HUES48 (cell line): ENCODE data around the gene IGFBP6.

ENCODE experiments used
- H3K27ac ChIP-seq: one replicate; pipeline ENCODE4 v1.7.0; 2013; ENCODE audit warnings: low read depth, low read length, inconsistent platforms
- H3K27me3 ChIP-seq: 2 replicates; pipeline ENCODE4 v1.6.1; 2013; ENCODE audit warnings: mild to moderate bottlenecking, low read length; ENCODE audit not compliant: control insufficient read depth, insufficient read depth
- H3K36me3 ChIP-seq: 2 replicates; pipeline ENCODE4 v1.6.1; 2013; ENCODE audit warnings: low read length; ENCODE audit not compliant: control insufficient read depth, insufficient read depth
- H3K4me1 ChIP-seq: 2 replicates; pipeline ENCODE4 v1.6.1; 2013; ENCODE audit warnings: mild to moderate bottlenecking, low read length; ENCODE audit not compliant: control insufficient read depth, insufficient read depth
- H3K4me3 ChIP-seq: 2 replicates; pipeline ENCODE4 v1.5.1; 2013; ENCODE audit warnings: mild to moderate bottlenecking, low read depth, low read length
- H3K9ac ChIP-seq: 2 replicates; pipeline ENCODE4 v1.6.1; 2013; ENCODE audit warnings: mild to moderate bottlenecking, low read depth, low read length, moderate library complexity
- H3K9me3 ChIP-seq: 2 replicates; pipeline ENCODE4 v1.6.1; 2013; ENCODE audit warnings: low read length; ENCODE audit not compliant: control insufficient read depth, insufficient read depth

The IGFBP6 gene

GRCh38 chr12:53115112-53115890, 17.8 kb downstream of the IGFBP6 start:
- Histone ChIP-seq H3K36me3 (no peaks in the 10 kb centered on the region), H3K9me3 (0 out of 2 replicates have a peak, but pooled peaks cover 3% of the 10 kb centered on the region), H3K9ac (no peak overlapping the region), H3K4me1 (no peaks in the 10 kb centered on the region), H3K27me3 (no peaks in the 10 kb centered on the region), H3K4me3 (no peak overlapping the region), H3K27ac (no peak overlapping the region)

GRCh38 chr12:53115891-53116648, 18.6 kb downstream of the IGFBP6 start:
- H3K27me3 ChIP-seq = no peaks in the 10 kb centered on the region
- no peaks in the 10 kb centered on the region for H3K4me1 ChIP-seq
- no peak overlapping the region for H3K4me3 ChIP-seq
- H3K9ac ChIP-seq = no peak overlapping the region
- H3K27ac ChIP-seq = no peak overlapping the region
- no peaks in the 10 kb centered on the region for H3K9me3 ChIP-seq
- no peaks in the 10 kb centered on the region for H3K36me3 ChIP-seq

- Histone ChIP-seq H3K27ac (no peak overlapping the region), H3K9ac (no peak overlapping the region), H3K27me3 (no peaks in the 10 kb centered on the region), H3K36me3 (no peaks in the 10 kb centered on the region), H3K9me3 (no peaks in the 10 kb centered on the region), H3K4me3 (no peak overlapping the region), H3K4me1 (no peaks in the 10 kb centered on the region)
These were observed 21.4 kb downstream of the IGFBP6 start for GRCh38 chr12:53118751-53119300.

- H3K9ac ChIP-seq = no peak overlapping the region
- H3K27me3 ChIP-seq = no peaks in the 10 kb centered on the region
- no peak overlapping the region for H3K4me3 ChIP-seq
- H3K36me3 ChIP-seq = no peaks in the 10 kb centered on the region
- no peak overlapping the region for H3K27ac ChIP-seq
- H3K9me3 ChIP-seq = no peaks in the 10 kb centered on the region
- H3K4me1 ChIP-seq = no peaks in the 10 kb centered on the region
These were observed 23.4 kb downstream of the IGFBP6 start for GRCh38 chr12:53120685-53121525.

GRCh38 chr12:53122961-53123468, 25.5 kb downstream of the IGFBP6 start:
- Histone ChIP-seq H3K27me3 (no peaks in the 10 kb centered on the region), H3K4me3 (no peak overlapping the region), H3K27ac (no peak overlapping the region), H3K36me3 (no peaks in the 10 kb centered on the region), H3K9me3 (no peaks in the 10 kb centered on the region), H3K9ac (no peak overlapping the region), H3K4me1 (no peaks in the 10 kb centered on the region)

- H3K27ac ChIP-seq = no peak overlapping the region
- no peaks in the 10 kb centered on the region for H3K4me1 ChIP-seq
- no peak overlapping the region for H3K9ac ChIP-seq
- H3K36me3 ChIP-seq = no peaks in the 10 kb centered on the region
- no peaks in the 10 kb centered on the region for H3K9me3 ChIP-seq
- H3K4me3 ChIP-seq = no peak overlapping the region
- no peaks in the 10 kb centered on the region for H3K27me3 ChIP-seq
These were observed 26.3 kb downstream of the IGFBP6 start for GRCh38 chr12:53123578-53124351.

GRCh38 chr12:53124352-53124723, 26.9 kb downstream of the IGFBP6 start:
- Histone ChIP-seq H3K27ac (no peak overlapping the region), H3K4me3 (no peak overlapping the region), H3K4me1 (no peaks in the 10 kb centered on the region), H3K9ac (no peak overlapping the region), H3K36me3 (no peaks in the 10 kb centered on the region), H3K27me3 (no peaks in the 10 kb centered on the region), H3K9me3 (no peaks in the 10 kb centered on the region)

- H3K9ac ChIP-seq = no peak overlapping the region
- no peaks in the 10 kb centered on the region for H3K27me3 ChIP-seq
- H3K4me1 ChIP-seq = no peaks in the 10 kb centered on the region
- H3K9me3 ChIP-seq = no peaks in the 10 kb centered on the region
- H3K4me3 ChIP-seq = no peak overlapping the region
- no peaks in the 10 kb centered on the region for H3K36me3 ChIP-seq
- H3K27ac ChIP-seq = no peak overlapping the region
These were observed 29.7 kb downstream of the IGFBP6 start for GRCh38 chr12:53127169-53127568.

- Histone ChIP-seq H3K9ac (no peak overlapping the region), H3K9me3 (no peaks in the 10 kb centered on the region), H3K27me3 (no peaks in the 10 kb centered on the region), H3K4me3 (no peak overlapping the region), H3K27ac (no peak overlapping the region), H3K4me1 (no peaks in the 10 kb centered on the region), H3K36me3 (no peaks in the 10 kb centered on the region)
These were observed 31.5 kb downstream of the IGFBP6 start for GRCh38 chr12:53128780-53129569.
